Neural cell (in vitro differentiated cells): Measurements from ENCODE around the gene IBSP.

Experiments
- CTCF ChIP-seq: fragments of 450-650 bp; IDR thresholded peaks from 2 replicates; pipeline ENCODE4 v1.5.1; 2014; ENCODE audit warnings: antibody characterized with exemption, mild to moderate bottlenecking, moderate library complexity; ENCODE audit not compliant: poor library complexity, severe bottlenecking
- EZH2 ChIP-seq: fragments of 200-600, 300-800 bp; shearing (Covaris generic), sonication (generic); IDR thresholded peaks from 2 replicates; pipeline ENCODE4 v1.6.1; 2014; ENCODE audit warnings: antibody characterized with exemption, low read length, borderline replicate concordance, mild to moderate bottlenecking; ENCODE audit not compliant: insufficient read depth, poor library complexity, severe bottlenecking
- RAD21 ChIP-seq: fragments of 450-650 bp; conservative IDR thresholded peaks from 2 replicates; pipeline ENCODE4 v1.6.1; 2014; ENCODE audit warnings: antibody characterized with exemption, mild to moderate bottlenecking, moderate library complexity

DNA sequence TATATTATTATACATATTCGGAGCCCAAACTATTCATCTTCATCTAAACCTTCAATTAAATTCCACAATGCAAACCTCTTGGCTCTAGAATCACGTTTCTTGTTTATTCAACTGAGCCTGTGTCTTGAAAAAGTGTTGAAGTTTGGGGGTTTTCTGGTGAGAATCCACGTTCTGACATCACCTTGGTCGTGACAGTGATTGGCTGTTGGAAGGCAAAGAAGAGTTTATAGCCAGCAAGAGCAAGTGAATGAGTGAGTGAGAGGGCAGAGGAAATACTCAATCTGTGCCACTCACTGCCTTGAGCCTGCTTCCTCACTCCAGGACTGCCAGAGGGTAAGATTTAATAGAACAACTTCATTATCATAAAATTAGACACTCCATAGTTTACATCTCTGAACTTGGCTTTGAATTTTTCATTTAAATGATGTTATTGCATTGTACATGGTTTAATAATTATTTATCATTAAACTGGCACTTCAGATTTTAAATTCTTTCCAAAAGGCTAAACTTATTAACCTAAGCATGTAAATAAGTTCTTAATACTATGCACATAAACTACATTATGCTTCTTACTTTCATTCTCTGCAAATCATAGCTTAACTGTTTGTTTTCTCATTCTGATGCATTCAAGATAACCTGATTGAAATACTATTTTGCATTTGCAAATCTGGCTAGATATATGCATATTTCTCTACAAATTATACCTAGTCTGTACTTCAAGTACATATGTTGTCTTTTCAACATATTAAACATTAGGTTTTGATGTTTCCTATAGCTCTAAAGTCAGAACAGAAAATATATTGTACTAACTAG lies at the start of gene IBSP:
- TF ChIP-seq EZH2 (no peak), CTCF (no peak), RAD21 (no peak)
